GM12864 (cell line): ENCODE results near the gene AGPAT1.

Experiments
- DNase-seq: peaks from one replicate; pipeline ENCODE4 v3.0.0-alpha.2; 2011; ENCODE audit warnings: low read depth
- H3K4me3 ChIP-seq: 2 replicates; pipeline ENCODE4 v1.5.1; 2011; ENCODE audit warnings: mild to moderate bottlenecking, low read depth, low read length, control low read depth
- CTCF ChIP-seq: IDR thresholded peaks from 2 replicates; pipeline ENCODE4 v1.5.1; 2011; ENCODE audit warnings: low read depth, mild to moderate bottlenecking, moderate library complexity, low read length, control low read depth, inconsistent platforms; ENCODE audit errors: missing control alignments

The AGPAT1 gene

DNA sequence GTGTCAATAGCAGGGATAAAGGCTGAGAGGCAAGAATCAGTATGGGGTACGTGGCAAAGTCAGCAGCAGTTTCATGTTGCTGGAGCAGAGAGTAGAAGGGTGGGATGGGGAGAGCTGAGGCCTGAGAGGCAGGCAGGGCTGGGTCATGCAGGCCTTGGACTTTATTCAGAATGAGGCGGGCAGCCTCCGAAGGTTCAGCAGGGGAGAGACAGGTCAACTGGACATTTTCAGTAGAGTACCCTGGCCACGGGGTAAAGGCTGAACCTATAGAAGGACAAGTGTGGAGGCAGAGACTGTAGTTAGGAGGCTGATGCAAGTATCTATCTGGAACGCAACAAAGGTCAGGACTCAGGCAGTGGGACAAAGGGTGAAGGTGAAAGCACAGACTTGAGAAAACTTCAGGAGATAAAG is 34.3 kb upstream of the AGPAT1 start:
- no peak for TF ChIP-seq CTCF
- DNase-seq = no peak
- no peak overlapping the region for H3K4me3 ChIP-seq

DNA sequence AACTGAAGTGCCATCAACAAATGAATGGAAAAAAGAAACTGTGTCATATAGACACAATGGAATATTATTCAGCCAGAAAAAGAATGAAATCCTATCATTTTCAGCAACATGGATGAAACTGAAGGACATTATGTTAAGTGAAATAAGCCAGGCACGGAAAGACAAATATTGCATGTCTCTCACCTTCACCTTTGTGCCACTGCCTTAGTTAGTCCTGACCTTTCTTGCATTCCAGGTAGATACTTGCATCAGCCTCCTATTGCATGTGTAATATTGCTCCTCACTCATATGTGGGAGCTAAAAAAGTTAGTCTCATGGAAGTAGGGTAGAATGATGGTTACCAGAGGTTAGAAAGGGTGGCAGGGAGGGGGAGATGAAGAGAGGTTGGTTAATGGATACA is 33.1 kb upstream of the AGPAT1 start:
- no peak for DNase-seq
- TF ChIP-seq CTCF = no peak
- no peak overlapping the region for H3K4me3 ChIP-seq

GRCh38 chr6:32204268-32204715 is 28.4 kb upstream of the AGPAT1 start:
- TF ChIP-seq CTCF = no peak
- no peak overlapping the region for H3K4me3 ChIP-seq

GRCh38 chr6:32203426-32204267 is 27.8 kb upstream of the AGPAT1 start:
- DNase-seq = no peak
- TF ChIP-seq CTCF = no peak
- no peak overlapping the region for H3K4me3 ChIP-seq

More at GRCh38 chr6:32204268-32204715, 28.4 kb upstream of the AGPAT1 start:
- no peak for DNase-seq

DNA sequence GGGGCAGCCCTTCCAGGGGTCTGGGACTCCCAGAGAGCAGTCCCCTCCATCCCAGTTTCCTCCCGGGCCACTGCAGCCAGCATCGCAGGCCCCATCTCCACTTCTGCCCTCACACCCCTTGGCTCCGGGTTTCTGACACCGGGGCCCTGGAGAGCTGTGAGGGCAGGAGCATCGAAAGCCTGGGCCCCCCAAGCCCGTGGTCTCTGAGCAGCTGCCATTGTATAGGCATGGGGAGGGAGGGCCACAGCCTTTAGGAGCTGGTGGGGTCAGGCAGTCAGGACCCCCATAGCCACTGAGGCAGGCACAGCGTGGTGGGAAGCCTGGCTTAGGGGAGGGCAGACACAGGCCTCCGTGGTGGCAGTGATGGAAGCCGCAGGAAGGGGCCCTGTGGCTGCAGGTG is 26.3 kb upstream of the AGPAT1 start:
- no peak overlapping the region for H3K4me3 ChIP-seq
- no peak for DNase-seq
- no peak for TF ChIP-seq CTCF

DNA sequence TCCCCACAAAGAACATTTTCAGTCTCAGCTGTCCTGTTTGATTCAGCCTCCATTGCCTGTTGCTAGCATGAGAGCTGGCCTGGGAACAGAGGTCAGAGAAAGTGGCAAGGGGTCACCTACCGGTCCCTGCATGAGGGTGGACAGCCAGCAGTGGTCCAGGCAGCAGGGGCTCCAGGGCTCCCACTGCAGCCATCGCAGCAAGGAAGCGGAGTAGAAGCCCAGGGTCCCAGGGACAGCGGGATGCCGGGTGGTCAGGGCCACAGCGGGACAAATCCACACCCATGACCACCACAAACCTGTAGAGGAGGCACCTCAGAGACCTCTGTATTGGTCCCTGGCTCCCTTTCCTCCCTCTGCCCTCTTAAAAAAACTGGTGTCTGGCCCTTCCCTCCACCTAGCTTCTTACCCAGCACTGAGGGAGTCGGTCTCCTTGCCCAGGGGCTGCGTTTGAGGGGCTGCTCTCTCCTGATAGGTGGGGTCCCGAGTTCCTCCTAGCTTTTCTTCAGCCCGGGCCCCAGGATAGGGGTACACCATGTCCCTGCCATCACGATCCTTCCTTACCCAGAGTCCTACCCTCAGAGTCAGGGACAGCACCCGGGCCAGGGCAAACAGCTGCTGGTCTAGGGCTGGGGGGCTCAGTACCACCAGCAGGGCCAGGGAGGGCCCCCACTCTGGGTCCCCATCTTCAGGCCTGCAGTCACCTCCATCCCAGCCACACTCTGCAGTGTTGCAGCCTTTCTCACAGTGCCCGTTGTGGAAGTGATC is 25.0 kb upstream of the AGPAT1 start:
- no peak for DNase-seq
- TF ChIP-seq CTCF = no peak
- no peak overlapping the region for H3K4me3 ChIP-seq
